HEK293T (cell line): Measurements from ENCODE around the gene TMTC1.

Experiments used
- ARNT ChIP-seq: fragments of 450-650 bp; IDR thresholded peaks from 2 replicates; pipeline ENCODE4 v1.6.1; 2017; ENCODE audit warnings: mild to moderate bottlenecking
- BHLHE40 ChIP-seq: fragments of 450-650 bp; IDR thresholded peaks from 2 replicates; pipeline ENCODE4 v1.6.1; 2016; ENCODE audit warnings: mild to moderate bottlenecking, moderate library complexity, borderline replicate concordance
- CTBP1 ChIP-seq: fragments of 450-650 bp; IDR thresholded peaks from 2 replicates; pipeline ENCODE4 v1.6.1; 2016; ENCODE audit warnings: borderline replicate concordance
- ELF4 ChIP-seq: fragments of 450-650 bp; IDR thresholded peaks from 2 replicates; pipeline ENCODE4 v1.6.1; 2017; ENCODE audit warnings: antibody characterized with exemption
- FOXA1 ChIP-seq: fragments of 450-650 bp; IDR thresholded peaks from 2 replicates; pipeline ENCODE4 v1.6.1; 2016; ENCODE audit warnings: mild to moderate bottlenecking
- FOXM1 ChIP-seq: fragments of 450-650 bp; IDR thresholded peaks from 2 replicates; pipeline ENCODE4 v1.6.1; 2017; ENCODE audit warnings: mild to moderate bottlenecking, borderline replicate concordance
- NFRKB ChIP-seq: fragments of 450-650 bp; IDR thresholded peaks from 2 replicates; pipeline ENCODE4 v1.6.1; 2016; ENCODE audit warnings: mild to moderate bottlenecking, moderate library complexity
- SP1 ChIP-seq: fragments of 450-650 bp; IDR thresholded peaks from 2 replicates; pipeline ENCODE4 v1.6.1; 2017
- SUZ12 ChIP-seq: fragments of 450-650 bp; IDR thresholded peaks from 2 replicates; pipeline ENCODE4 v1.6.1; 2016; ENCODE audit warnings: mild to moderate bottlenecking
- ZNF384 ChIP-seq: fragments of 450-650 bp; IDR thresholded peaks from 2 replicates; pipeline ENCODE4 v1.6.1; 2016

DNA sequence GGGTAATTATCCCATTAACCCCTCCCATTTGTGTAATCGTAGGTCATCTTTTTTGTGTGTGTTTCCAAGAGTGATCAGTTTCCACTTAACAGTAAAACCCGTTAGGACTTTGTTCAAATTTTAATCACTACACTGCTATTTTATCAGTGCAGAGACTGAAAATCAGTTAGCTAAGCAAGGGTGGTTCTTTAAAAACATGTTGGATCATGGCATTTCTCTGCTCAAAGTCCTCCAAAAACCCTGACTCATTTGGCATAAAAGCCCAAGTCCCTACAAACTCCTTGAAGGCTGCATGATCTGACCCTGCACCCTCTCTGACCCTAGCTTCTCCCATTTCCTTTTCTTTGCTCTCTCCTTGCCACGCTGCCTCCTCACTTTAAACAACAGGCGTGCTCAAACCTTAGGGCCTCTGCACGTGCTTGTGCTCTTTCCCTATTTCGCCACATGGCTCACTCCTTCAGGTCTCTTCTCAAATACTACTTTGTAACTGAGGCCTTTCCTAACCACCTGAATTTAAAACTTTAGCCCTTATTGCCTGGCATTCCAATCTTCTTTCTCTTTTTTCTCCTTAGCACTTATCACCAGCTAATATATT, 273.1 kb downstream of the TMTC1 start:
- TF ChIP-seq ELF4: no peak
- no peak for TF ChIP-seq SUZ12
- no peak for TF ChIP-seq FOXA1
- TF ChIP-seq FOXM1: no peak
- no peak for TF ChIP-seq SP1
- no peak for TF ChIP-seq BHLHE40
- TF ChIP-seq NFRKB: no peak
- no peak for TF ChIP-seq CTBP1
- TF ChIP-seq ARNT: no peak
- TF ChIP-seq ZNF384: no peak
